GM13977 (cell line): Measurements from ENCODE around the gene PTPRK.

Source experiments
- DNase-seq: peaks from one replicate; pipeline ENCODE4 v3.0.0; 2012; ENCODE audit warnings: low spot score
- CTCF ChIP-seq: IDR thresholded peaks from 2 replicates; pipeline ENCODE4 v1.5.1; 2012; ENCODE audit warnings: mild to moderate bottlenecking, control low read depth; ENCODE audit not compliant: insufficient read depth; ENCODE audit errors: extremely low read depth, missing control alignments
- in situ Hi-C: fragments of 300-500 bp; cut with MboI; formaldehyde crosslinking; loops from one replicate; pipeline ENCODE4 v1.12.0; 2022; ENCODE audit warnings: low sequenced_read_pairs, low pct_unique_long_range_greater_than_20kb, mixed read lengths, inconsistent platforms; ENCODE audit not compliant: unreplicated experiment

Gene PTPRK

GRCh38 chr6:128376952-128377503 is 143.4 kb downstream of the PTPRK start:
- no peak for TF ChIP-seq CTCF
- DNase-seq = no peak
- in situ Hi-C loops = no loop called here

GRCh38 chr6:128371136-128371535 is 149.3 kb downstream of the PTPRK start:
- DNase-seq = no peak
- TF ChIP-seq CTCF = no peak
- in situ Hi-C loops = no loop called here

GRCh38 chr6:128370072-128370471 is 150.3 kb downstream of the PTPRK start:
- DNase-seq = no peak
- no peak for TF ChIP-seq CTCF
- in situ Hi-C loops = no loop called here

- no peak for TF ChIP-seq CTCF
- in situ Hi-C loops = no loop called here
- no peak for DNase-seq
These were observed 152.0 kb downstream of the PTPRK start for GRCh38 chr6:128368213-128368944.

- DNase-seq = no peak
- in situ Hi-C loops = no loop called here
- no peak for TF ChIP-seq CTCF
These were observed 153.0 kb downstream of the PTPRK start for GRCh38 chr6:128367437-128367836.

- TF ChIP-seq CTCF = no peak
- in situ Hi-C loops = no loop called here
- no peak for DNase-seq
These were observed 154.8 kb downstream of the PTPRK start for GRCh38 chr6:128365520-128366160.
